Activated CD4-positive, alpha-beta T cell treated with anti-CD3 and anti-CD28 coated beads, Interleukin-2, amount 50 U/mL, for 16 hours (primary cell): ENCODE data around the gene ABCB8.
"Not testable (repeated sequence)": the region's sequence is repeated elsewhere in the genome, so short reads cannot be mapped to it uniquely, and the experiment has no call there.

Source experiments
- DNase-seq: peaks from one replicate; pipeline ENCODE4 v3.0.0-alpha.2; 2020

Gene ABCB8

DNA sequence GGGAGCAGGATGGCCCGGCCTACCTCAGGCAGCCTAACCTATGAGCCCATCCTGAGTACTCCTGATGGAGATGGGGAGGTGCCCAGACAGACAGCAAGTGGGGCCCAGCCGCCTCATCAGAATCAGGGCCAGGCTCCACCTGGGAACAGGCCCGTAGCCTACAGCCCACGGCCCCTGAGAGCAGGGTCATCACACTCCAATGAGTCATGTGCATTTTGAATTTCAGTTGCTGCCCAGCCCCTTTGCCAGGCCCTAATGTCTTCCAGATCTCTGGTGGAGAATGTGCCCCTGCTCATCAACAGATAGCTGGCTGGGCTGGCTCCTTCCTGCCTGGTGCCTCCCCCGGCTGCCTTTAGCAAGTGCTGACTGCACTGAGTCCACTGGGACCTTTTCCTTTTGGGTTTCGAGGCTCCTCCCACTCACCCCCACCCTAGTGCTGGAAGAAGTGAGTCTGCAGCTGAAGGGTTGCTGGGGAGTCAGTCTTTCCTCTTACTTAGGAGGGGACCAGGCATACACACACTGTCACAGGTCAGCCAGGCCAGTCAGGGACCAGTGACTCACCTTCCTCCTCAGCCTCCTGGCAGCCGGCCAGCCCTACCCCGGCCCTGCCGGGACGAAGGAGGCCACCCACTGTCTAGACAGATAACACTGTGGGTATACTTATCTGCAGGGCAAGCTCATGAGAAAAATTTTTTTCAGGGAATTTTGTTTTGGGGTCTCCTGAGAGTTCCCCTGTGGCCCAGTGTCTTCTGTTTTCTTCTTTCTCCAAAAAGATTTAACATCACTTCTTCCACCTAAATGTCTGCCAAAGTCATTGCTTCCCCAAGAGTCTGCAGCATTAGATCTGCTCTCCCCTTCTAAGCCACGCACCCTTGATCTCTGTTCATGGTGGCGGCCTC, 10.9 kb downstream of the ABCB8 start:
- DNase-seq = peak; percentile 56

DNA sequence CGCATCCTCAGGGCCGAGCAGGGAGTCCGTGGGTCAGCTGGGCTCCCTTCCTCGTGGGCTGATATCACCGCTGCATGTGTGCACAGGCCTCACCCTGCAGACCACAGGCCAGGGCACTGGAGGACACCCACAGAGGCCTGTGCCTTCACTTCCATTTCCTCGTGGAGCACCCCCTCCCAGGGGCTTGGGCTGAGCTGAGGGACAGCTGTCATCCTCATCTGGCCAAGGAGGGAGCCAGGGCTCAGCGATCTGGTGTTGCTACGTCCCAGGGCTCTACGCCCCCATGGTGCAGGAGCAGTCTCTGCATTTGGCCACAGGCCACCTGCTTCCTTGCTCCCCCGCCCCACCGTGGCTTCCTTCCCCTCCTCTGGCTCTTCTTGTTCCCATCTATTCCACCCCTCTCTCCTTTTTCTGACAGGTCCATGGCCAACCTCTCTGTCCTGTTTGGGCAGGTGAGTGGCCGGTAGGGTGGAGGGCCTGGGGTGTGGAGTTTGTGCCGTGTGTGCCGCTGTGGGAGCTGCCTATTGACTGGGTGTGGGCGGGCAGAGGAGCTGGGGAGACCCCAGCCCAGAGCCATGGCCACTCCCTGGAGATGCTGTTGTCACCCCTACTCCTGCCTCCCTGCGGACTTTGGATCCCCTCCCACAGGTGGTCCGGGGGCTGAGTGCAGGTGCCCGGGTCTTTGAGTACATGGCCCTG, 11.7 kb downstream of the ABCB8 start:
- DNase-seq = no peak

DNA sequence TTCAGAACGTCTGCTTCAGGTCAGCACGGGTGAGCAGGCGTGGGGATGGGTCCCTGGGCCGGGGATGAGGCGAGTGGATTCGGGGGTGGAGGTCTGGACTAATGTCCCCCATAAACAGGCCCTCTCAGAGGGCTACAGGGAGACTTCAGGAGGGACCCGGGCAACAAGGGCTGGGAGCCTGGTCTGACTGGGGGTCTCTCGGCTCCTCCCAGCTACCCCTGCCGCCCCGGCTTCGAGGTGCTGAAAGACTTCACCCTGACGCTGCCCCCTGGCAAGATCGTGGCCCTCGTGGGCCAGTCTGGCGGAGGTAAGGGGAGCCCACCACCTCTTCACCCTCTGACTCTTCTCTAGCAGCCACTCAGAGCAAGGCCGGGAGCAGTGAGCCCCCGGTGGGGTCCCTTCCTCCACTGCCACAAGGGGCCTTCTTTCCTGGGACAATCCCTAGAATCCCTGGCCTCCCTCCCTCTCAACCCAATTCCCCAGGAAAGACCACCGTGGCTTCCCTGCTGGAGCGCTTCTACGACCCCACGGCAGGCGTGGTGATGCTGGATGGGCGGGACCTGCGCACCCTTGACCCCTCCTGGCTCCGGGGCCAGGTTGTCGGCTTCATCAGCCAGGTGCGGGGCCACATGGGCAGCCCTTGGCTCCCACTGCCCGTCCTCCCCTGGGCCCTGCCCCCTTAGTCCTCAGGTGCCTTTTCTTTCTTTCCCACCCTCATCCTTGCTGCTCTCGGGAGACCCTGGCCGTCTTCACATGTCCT, 12.5 kb downstream of the ABCB8 start:
- no peak for DNase-seq

DNA sequence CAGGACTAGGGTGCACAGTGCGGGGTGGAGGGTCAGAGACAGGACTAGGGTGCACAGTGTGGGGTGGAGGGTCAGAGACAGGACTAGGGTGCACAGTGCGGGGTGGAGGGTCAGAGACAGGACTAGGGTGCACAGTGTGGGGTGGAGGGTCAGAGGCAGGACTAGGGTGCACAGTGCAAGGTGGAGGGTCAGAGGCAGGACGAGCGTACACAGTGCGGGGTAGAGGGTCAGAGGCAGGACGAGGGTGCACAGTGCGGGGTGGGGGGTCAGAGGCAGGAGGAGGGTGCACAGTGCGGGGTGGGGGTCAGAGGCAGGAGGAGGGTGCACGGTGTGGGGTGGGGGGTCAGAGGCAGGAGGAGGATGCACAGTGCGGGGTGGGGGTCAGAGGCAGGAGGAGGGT, 15.2 kb downstream of the ABCB8 start:
- DNase-seq = not testable (repeated sequence)

DNA sequence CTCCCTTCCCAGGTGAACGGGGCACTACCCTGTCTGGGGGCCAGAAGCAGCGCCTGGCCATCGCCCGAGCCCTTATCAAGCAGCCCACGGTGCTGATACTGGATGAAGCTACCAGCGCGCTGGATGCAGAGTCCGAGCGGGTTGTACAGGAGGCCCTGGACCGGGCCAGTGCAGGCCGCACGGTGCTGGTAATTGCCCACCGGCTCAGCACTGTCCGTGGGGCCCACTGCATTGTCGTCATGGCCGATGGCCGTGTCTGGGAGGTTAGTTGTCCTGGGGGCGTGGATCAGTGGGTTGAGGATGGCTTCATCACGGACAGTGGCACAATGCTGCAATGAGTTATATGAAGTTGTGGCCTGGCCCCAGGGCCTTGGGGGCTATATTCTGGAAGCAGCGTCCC, 15.7 kb downstream of the ABCB8 start:
- DNase-seq = no peak

DNA sequence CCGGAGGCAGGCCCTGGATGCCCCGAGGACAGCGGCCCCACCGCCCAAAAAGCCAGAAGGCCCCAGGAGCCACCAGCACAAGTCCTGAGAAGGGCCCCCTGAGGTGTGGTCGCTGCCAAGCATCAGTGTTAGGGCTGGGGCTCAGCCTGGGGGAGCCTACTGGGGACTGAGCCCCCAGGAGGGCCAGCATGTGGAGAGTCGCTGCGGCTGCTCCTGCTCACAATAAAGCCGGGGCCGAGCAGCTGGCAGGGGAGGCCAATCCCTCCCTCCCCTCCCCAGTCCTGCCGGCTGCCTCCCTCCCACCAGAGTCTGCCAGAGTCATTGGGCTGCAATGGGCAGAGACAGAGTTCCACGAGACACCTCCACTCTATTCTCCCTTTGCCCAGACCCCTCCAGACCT, 17.0 kb downstream of the ABCB8 start:
- DNase-seq = no peak

DNA sequence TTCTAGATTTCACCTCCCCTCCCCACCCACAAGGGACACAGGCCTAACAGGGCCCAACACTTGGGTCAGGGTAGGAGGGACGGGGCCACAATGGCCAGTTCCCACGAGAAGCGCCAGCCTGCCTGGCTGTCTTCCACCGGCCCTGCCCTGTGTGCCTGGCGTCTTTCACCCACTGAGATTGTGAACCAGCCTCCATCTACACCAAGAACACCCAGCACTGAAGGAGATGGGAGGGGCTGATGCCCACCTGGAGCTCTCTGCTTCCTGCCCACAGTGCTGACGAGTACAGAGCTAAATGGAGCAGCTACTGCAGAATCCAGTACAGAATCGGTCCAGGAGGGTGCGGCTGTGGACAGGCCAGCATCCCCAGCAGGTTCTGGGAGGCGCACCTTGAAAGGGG, 17.7 kb downstream of the ABCB8 start:
- DNase-seq = no peak

DNA sequence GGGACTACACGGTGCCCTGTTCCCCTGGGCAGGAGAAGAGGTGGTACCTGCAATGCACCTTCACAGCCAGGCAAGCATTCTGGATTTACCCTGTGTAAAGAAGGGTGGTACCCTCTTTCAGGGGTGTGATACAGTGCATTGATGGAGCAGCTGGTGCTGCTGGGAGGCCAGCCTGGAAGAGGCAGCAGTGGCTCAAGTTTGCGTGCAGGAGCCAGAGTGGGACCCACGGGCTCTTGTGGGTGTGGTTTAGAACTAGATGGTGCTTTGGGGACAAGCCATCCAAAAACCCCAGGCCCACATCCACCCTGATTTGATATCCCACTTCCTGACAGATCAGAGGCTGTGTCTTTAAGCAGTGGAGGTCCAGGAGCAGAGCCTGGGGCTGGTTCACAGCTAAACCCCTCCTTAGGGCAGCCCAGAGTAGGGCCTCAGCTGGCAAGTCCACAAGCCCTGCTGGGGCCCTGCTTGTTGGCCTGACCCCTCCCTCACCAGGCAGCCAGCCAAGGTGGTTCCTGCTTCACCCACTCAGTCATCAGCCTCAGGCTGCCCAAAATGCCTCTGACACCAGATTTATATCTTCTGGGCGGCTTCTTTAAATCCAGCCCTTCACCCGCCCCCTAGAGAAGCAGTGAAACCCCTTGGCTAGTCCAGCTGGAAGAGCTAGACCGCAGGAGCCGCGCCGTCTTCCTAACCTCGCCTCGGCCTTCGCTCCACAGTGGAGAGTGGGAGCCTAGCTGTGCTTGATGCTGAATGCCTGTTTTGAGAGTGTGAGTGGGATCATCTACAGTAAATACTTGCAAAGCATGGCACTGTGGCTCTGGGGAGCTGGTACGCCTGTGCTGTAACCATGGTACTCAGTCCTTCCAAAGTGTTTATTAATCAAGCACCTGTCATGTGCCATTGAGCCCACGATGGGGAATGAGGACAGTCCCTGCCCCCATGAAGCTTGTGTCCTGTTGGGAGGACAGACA, 18.6 kb downstream of the ABCB8 start:
- DNase-seq = no peak

DNA sequence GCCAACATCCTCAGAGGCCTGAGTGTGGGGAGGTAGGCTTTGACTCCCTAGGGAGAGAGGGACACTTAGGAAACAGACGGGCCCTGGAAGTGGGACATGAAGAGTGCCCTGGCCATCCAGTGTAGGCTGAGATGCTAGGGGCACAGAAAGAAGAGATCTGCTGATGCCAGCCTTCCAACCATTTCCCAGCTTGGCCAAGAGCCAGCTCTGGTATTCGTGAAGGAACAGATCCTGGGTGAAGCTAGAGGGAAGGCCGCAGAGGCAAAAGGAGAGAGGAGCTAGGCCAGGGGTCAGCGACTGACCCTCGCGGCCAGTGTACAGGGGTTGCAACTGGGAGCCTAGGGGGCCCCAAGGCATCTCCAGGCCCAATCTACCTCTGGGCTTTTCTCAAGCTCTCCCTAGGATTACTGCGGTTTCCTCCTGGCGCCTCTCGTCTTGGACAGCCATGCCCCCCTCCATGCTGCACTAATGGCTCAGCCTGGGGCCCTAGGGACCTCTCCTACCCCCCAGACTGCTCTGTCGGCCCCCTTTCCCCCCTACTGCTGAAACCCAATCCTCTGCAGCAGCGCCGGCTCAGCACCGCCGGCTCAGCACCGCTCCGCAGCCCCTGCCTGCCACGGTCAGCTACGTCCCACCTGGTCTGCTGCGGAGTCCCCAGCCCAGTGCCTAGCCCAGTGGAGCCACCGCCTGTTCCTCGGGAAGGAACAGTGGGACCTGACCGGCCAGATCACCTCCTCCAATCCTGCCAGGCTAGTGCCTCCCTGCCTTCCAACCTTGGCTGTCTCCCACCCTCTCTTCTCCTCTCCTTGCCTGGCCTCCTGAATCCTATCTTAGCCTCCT, 19.9 kb downstream of the ABCB8 start, which contains the start of gene ASIC3:
ASIC3 (plus strand) TSS at position 556 of the 840 bp plus-strand sequence. CDS start 355 bp downstream, outside the sequence.
- no peak for DNase-seq

DNA sequence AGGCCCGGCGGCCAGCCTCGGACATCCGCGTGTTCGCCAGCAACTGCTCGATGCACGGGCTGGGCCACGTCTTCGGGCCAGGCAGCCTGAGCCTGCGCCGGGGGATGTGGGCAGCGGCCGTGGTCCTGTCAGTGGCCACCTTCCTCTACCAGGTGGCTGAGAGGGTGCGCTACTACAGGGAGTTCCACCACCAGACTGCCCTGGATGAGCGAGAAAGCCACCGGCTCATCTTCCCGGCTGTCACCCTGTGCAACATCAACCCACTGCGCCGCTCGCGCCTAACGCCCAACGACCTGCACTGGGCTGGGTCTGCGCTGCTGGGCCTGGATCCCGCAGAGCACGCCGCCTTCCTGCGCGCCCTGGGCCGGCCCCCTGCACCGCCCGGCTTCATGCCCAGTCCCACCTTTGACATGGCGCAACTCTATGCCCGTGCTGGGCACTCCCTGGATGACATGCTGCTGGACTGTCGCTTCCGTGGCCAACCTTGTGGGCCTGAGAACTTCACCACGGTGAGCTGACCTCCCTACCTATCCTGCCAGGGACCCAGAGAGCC, 20.7 kb downstream of the ABCB8 start:
- DNase-seq = no peak

DNA sequence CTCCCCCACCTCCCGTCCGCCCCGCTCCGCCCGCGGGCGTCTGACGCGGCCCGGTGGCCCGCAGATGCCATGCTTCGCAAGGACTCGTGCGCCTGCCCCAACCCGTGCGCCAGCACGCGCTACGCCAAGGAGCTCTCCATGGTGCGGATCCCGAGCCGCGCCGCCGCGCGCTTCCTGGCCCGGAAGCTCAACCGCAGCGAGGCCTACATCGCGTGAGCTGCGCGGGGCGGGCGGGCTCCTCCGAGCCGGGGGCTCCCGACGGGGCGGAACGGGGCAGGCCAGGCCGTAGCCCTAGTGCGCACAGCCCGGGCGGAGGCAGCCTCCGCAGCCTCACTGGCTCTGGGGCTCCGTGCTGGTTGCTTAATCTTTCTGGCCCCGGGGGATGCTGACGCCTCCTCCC, 22.9 kb downstream of the ABCB8 start:
- DNase-seq = peak; percentile 48

DNA sequence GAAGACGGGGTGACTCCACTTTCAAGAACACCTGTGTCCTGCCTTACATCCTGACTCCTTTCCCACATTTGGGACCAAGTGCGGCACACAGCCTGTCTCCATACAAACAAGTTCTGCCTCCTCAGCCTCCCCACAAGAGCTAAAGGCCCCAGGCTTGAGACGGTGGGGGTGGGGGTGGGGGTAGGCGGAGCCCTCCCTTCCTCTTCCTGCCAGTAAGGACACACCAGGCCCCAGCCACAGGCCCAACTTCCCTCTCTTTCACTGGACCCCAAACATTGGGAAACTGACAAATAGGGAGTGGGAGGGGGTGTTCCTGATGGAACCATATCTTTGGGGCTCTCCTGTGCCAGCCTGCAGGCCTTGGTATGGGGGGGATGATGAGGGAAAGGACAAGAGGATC, 24.8 kb downstream of the ABCB8 start:
- DNase-seq = no peak

DNA sequence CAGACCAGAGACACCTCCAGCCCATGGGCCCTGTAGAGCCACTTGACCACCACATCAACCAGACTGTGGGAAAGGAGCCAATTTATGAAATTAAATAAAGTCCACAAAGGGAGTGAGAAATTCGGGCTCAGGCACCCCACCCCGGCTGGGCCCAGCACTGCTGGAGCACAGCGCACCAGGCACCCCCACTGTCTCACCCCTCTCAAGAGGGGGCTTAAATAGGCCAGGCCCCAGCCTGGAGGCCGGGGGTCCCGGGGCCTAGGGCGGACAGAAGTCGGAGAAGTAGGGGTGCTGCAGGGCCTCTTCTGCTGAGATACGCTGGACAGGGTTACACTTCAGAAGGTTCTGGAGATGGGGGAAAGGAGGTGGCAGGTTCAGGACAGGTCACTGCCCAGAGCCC, 25.5 kb downstream of the ABCB8 start:
- DNase-seq = no peak

DNA sequence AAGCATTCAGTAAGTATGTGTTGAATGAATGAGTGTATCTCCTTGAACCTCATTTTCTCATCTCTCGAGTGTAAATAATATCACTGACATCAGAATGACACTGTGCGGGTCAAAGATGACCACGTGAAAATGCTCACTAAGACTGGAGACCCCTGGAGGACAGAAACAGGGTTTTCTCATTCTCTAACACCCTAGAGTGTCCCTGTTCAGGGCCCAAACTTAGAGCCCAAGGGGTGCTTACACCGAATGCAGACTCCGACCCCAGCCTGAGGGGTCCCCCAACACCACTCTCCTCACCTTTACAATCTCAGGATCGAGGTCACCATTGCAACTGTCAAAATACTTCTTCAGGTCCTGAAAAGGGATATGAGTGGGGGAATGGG, 28.0 kb downstream of the ABCB8 start:
- DNase-seq = no peak

DNA sequence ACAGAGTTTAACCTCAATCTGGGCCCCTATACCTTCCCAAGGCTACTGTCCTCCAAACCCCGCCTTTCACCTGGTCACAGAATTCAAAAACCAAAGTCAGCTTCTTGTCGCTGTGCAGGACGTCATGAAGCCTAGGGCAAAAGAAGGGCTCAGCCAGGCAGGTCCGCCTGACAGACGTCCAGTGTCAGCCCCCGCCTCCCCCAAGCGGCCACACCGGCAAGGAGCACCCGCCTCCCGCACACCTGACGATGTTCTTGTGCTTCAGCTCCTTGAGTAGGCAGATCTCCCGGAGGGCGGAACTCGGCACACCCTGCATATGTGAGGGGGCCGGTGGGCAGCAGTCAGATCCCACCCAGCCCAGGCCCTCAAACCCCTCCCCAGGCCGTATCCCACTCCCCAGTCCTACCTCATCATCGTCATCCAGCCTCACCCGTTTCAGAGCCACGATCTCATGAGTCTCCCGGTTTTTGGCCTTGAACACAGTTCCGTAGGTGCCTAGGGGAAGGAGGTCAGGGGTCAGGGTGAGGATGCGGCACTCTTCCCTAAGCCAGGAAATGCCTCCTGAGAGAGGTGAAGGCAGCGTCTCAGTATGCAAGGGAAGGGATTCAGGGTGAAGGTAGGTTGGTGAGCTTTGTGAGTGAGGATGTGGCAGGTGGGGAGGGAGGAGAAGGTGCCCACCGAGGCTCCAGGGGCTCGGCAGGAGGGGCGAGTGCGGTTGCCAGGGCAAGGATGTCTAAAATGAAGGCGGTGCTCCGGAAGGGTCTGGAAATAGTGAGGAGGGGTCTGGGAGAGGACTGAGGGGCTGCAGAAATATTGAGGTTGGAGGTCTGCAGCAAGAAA, 28.6 kb downstream of the ABCB8 start:
- no peak for DNase-seq

DNA sequence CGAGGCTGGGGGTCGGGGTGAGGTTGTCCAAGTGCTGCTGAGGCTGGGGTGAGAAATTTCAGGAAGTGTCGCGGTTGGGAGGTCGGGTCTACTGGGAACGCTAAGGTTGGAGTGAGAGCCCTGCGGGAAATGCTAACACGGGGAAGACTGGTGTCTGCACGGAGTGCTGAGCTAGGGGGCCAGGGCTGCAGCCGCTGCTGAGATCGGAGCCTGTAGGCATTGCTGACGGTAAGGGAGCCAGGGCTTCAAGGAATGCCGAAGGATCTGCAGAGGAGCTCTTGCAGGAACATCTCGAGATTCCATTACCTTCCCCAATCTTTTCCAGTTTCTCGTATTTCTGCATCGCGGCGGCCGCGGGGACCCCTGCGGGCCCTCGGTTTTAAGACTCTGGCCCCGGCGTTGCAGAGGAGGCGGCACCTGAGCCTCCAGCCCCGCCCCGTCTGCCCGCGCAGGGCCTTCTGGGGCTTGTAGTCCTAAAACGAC, 29.3 kb downstream of the ABCB8 start, which contains the start of gene CDK5:
CDK5 (minus strand) TSS at position 392 of the 483 bp plus-strand sequence; CDS start at position 343, 49 bp downstream.
- no peak for DNase-seq

DNA sequence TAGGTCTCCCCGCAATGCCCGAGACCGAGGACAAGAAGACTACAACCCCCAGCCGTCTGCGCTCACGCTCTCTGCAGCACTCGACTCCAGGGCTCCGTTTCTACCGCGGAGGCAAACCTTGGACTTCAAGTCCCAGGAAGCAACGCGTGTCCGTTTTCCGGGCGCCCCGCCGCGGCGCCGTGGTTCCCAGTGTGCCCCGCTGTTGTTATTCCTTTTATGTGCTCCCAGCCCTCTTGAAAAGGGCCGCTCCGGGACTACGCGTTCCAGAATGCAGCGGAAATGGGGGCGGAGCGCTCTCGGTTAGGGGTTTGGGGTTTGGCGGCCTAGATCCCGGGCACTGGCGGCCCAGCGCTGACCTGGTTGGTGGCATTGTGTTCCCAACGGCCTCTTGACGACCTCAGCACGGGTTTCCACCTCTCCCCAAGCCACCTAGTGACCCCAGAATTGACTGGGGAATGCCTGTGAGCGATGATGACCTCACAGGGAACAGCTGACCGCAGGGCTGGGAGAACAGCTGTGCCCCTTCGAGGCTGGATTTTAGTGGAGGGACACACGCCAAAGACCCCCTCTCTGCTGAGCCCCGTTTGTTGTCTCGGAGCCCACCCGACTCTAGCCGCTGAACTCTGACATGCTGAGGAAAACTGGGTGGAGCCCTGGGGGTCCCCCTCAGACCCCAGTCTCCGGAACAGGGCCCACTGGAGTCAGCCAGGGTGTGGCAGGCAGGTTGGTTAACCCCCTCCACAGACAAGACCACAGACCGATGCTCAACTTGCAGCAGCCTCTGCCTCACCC, 29.9 kb downstream of the ABCB8 start:
- DNase-seq = peak; percentile 99

DNA sequence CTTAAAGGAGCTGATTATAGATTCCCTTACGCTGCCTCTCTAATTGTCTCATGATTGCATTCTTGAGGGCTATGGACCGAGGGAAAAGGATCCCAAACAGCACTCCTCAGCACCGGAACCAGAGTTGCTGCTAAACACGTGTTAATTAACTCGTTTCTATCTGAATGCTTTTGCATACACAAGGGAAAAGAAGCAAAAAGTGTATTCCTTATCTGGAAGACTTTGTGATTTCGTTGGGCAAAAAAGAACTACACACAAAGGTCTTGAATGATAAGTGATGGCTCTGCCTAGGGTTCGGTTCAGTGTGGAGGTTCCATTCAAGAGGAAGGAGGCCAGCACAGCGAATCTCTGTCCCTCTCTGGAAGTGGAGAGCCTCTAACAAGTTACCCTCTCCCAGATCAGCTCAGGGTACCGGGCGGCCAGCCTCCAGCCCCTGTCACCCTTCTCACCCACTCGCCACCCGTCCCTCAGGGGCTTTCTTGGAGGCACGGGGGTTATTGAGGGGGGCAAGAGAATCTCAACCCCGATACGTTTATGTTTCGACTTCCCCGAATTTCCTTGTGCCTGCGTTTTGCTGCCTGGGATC, 30.6 kb downstream of the ABCB8 start:
- no peak for DNase-seq
